GM15510 (cell line): Measurements from ENCODE around the gene APH1B.

Experiments
- POLR2A ChIP-seq: IDR thresholded peaks from 3 replicates; pipeline ENCODE4 v1.6.1; 2011; ENCODE audit warnings: borderline replicate concordance; ENCODE audit not compliant: insufficient read length; ENCODE audit errors: extremely low read depth

The APH1B gene

DNA sequence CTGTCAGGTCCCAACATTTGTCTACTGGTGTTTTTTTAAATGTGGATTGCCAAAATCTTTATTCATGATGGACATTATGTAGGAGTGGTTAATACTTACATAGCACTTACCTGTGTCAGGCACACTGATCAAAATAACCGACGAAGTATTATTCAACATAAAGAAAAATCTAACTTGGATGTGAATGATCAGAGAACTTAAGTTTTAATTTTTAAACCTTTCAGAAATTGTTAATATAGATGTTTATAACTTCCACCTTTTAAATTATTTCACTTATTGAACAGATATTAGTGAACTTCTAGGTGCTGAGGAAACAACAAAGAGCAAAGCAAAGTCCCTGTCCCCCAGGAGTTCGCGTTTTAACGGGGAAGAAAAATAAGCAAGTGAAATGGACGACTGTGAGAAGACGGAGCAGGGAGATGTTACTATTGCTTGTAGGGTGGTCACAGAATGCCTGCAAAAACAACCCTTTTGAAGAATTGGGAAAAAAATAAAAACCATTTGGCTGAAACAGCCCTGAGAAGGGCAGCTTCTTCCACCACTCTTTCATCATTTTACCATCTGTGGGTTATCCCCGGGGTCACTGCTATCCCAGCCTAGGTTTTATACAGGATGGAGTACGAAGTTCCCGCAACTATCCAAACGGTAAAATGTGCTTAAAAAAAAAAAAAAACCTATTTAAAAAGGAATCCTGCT lies 915 bp upstream of the APH1B start:
- TF ChIP-seq POLR2A: no peak

GRCh38 chr15:63277893-63278456 lies 570 bp downstream of the APH1B start:
- no peak for TF ChIP-seq POLR2A

- no peak for TF ChIP-seq POLR2A
Observed at GRCh38 chr15:63283126-63283525, 5.7 kb downstream of the APH1B start.

- no peak for TF ChIP-seq POLR2A
Observed at GRCh38 chr15:63284335-63284734, 6.9 kb downstream of the APH1B start.

- no peak for TF ChIP-seq POLR2A
Observed at GRCh38 chr15:63287109-63287508, 9.7 kb downstream of the APH1B start.

- no peak for TF ChIP-seq POLR2A
Observed at GRCh38 chr15:63288342-63288741, 10.9 kb downstream of the APH1B start.

DNA sequence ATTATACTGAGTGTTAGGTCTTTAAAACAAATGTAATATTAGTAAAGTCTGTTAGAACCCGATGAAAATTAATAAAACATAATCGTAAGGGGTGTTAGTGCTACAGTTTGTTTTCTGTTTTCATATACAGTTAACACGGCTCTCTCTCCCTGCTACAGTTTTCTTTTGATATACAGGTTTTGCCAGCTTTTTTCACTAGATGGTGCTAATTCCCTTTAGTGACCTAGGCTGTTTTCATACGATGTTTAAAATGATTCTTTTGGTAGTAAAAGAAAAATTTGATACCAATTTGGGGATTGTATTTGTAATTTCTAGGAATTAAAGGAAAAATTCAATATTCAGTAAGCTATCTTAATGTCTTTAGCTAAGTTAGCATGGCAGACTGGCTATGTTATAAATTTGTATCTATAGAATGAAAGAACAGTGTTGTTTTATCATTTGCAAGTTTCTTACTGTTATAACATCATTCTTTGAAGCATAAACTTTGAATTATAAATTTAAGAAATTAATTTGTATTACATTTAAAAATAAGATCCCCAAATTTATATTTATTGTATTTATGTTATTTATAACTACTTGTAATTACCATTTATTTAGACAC lies 11.5 kb downstream of the APH1B start:
- no peak for TF ChIP-seq POLR2A

- no peak for TF ChIP-seq POLR2A
Observed at GRCh38 chr15:63291507-63291906, 14.1 kb downstream of the APH1B start.

- no peak for TF ChIP-seq POLR2A
Observed at GRCh38 chr15:63292241-63292640, 14.8 kb downstream of the APH1B start.

DNA sequence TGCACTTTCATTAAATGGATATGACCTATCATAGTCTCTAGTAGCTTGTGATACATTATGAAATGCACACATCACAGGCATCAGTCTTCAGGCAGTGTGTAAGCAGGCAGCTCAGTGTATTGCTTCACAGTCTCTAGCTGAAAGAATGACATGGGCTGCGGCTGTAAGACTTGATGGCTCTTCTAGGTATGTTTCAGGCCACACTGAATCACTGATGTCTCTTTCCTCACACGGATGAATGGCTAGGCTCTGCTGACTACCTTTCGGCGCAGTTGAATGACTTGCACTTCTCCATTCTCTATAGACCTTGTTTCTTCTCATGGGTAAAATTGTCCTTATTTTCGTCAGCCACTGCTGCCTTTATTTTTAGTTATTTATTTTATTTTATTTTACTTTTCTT lies 15.4 kb downstream of the APH1B start:
- no peak for TF ChIP-seq POLR2A

GRCh38 chr15:63294359-63294758 lies 17.0 kb downstream of the APH1B start:
- TF ChIP-seq POLR2A: no peak

GRCh38 chr15:63295341-63295740 lies 17.9 kb downstream of the APH1B start:
- TF ChIP-seq POLR2A: no peak

DNA sequence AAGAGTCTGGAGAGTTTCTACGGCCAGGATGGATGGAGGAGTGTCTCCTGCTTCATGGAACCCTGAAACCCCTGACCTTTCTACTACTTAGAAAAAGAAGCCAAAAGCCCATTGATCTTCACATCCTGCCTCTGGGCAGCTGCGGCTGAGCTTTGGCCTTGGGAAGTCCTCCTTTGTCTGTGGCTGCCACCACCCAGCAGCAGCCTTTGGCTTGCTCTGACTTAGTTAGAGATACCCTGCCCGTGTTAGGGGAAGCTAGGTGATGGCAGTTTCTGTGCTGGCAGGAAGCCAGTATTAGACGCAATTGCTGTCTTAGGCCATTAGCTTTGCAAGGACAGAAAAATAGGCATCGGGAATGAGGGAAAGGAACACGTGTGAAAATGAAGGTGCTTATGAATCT lies 18.8 kb downstream of the APH1B start:
- no peak for TF ChIP-seq POLR2A

GRCh38 chr15:63299943-63300575 lies 22.7 kb downstream of the APH1B start:
- no peak for TF ChIP-seq POLR2A

DNA sequence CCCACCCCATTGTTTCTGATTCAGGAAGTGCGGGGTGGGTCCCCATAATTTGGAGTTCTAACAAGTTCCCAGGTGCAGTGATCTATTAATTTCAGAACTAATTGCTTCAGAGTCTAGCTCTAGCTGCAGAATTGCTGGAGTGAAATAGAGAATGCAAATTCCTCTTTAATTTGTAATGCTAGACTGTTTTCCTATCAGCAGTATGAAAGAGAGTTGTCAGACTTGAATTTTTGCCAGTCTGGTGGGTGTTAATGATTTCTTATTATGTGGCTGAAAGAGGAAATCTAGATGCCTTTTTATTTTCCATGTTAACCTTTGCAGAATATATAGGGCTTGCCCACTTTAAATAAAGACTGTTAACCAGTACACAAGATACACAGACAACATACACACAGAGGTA lies 23.7 kb downstream of the APH1B start:
- TF ChIP-seq POLR2A: no peak

GRCh38 chr15:63305260-63305659 lies 27.9 kb downstream of the APH1B start:
- no peak for TF ChIP-seq POLR2A
